Esophagus squamous epithelium (tissue), 4 donors: ENCODE measurements around the gene CD8A.

Source experiments
- POLR2A ChIP-seq, 4 donors: fragments of 450-650 bp; IDR thresholded peaks; one replicate each; pipeline ENCODE4 v1.6.1; 2017; ENCODE audit warnings: antibody characterized with exemption in 4 of 4, mild to moderate bottlenecking in 4 of 4, moderate library complexity in 3 of 4
- TF ChIP-seq, protein P1 (sequence below), 6 experiments: fragments of 450-650 bp in 4 of 6; fragments of 200-600 bp in 2 of 6; sonication (generic) in 2 of 6; IDR thresholded peaks; one replicate each; pipeline ENCODE4 v1.5.1; 2016 to 2019; ENCODE audit warnings: antibody characterized with exemption in 6 of 6, mild to moderate bottlenecking in 4 of 6, moderate library complexity in 4 of 6

DNA sequence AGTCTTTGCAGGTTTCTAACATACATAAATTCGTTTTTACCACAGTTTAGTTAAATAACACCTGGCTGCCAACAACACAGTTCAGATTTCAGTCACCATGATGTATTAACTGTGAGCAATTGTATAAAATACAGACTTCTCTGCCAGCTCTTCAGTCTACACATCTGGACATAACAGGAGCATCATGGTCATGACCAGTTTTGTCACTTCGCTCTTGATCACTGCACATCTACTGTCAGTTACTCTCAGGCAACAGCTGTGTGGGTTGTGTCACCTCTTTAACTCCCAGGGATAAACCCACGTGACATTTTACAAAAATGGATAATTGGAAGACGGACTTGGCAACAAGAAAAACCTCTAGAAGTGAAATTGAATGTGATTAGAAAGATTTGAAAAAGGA, 30.3 kb downstream of the CD8A start:
- TF ChIP-seq, protein P1, sequence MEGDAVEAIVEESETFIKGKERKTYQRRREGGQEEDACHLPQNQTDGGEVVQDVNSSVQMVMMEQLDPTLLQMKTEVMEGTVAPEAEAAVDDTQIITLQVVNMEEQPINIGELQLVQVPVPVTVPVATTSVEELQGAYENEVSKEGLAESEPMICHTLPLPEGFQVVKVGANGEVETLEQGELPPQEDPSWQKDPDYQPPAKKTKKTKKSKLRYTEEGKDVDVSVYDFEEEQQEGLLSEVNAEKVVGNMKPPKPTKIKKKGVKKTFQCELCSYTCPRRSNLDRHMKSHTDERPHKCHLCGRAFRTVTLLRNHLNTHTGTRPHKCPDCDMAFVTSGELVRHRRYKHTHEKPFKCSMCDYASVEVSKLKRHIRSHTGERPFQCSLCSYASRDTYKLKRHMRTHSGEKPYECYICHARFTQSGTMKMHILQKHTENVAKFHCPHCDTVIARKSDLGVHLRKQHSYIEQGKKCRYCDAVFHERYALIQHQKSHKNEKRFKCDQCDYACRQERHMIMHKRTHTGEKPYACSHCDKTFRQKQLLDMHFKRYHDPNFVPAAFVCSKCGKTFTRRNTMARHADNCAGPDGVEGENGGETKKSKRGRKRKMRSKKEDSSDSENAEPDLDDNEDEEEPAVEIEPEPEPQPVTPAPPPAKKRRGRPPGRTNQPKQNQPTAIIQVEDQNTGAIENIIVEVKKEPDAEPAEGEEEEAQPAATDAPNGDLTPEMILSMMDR (IDR thresholded peaks at IDR 0.05), result no peak
- no peak for TF ChIP-seq POLR2A (IDR thresholded peaks at IDR 0.05)
